B cell (primary cell): ENCODE data around the gene RAB4A. TPM values are rescaled to one million over a fixed set of nuclear protein-coding genes. Genes with fewer than 3 reads are reported as not detected.

Experiments used
- ATAC-seq: fragments of 200-7000 bp; cut with Tn5 transposase; one replicate; pipeline ENCODE4 v1.10.0; 2021; ENCODE audit warnings: low read depth, mild to moderate bottlenecking, moderate number of reproducible peaks, moderate library complexity
- CTCF ChIA-PET: fragments of 350-600 bp; sonication (Branson Sonifier 250); formaldehyde crosslinking; loops from one replicate; lab custom pipeline; 2021; ENCODE audit warnings: antibody characterized with exemption, inconsistent platforms; lab: Charles Lee
- POLR2A ChIA-PET: fragments of 350-600 bp; sonication (Branson Sonifier 250); formaldehyde crosslinking; loops from one replicate; lab custom pipeline; 2021; ENCODE audit warnings: antibody characterized with exemption; lab: Charles Lee
- DNase-seq: peaks from one replicate; pipeline ENCODE4 v3.0.0; 2013
- H2AFZ ChIP-seq: 2 replicates; pipeline ENCODE4 v1.6.1; 2012; ENCODE audit warnings: mild to moderate bottlenecking, low read depth, low read length; ENCODE audit not compliant: insufficient read depth, poor library complexity, severe bottlenecking
- H3K27ac ChIP-seq, 2 donors: 1 replicate in 1 of 2; 2 replicates in 1 of 2; pipeline ENCODE4 v1.5.1; 2012 to 2013; ENCODE audit warnings: low read length in 2 of 2, mild to moderate bottlenecking in 2 of 2, moderate library complexity in 1 of 2
- H3K27me3 ChIP-seq, 4 experiments: fragments of 200-600 bp in 1 of 4; sonication (generic) in 1 of 4; replicated peaks in 1 of 4; 1 replicate in 2 of 4; 2 replicates in 2 of 4; pipeline versions ENCODE4 v1.6.1 to v1.7.0; 2013 to 2016; ENCODE audit warnings: low read length in 3 of 4, mild to moderate bottlenecking in 2 of 4, mixed read lengths in 1 of 4, moderate library complexity in 1 of 4; ENCODE audit not compliant: insufficient read depth in 4 of 4, control insufficient read depth in 3 of 4; ENCODE audit errors: control extremely low read depth in 1 of 4
- H3K36me3 ChIP-seq, 2 experiments: replicated peaks in 1 of 2; 1 replicate in 1 of 2; 2 replicates in 1 of 2; pipeline versions ENCODE4 v1.6.1 to v1.7.1; 2013; ENCODE audit warnings: low read length in 1 of 2; ENCODE audit not compliant: insufficient read depth in 2 of 2, control insufficient read depth in 1 of 2; ENCODE audit errors: control extremely low read depth in 1 of 2, extremely low read depth in 1 of 2
- H3K4me1 ChIP-seq, 2 donors: fragments of 200-600 bp in 1 of 2; sonication (generic) in 1 of 2; 1 replicate in 1 of 2; 2 replicates in 1 of 2; pipeline versions ENCODE4 v1.5.1 to v1.6.1; 2013 to 2017; ENCODE audit warnings: low read length in 2 of 2; ENCODE audit not compliant: control insufficient read depth in 2 of 2, insufficient read depth in 2 of 2
- H3K4me2 ChIP-seq: replicated peaks from 2 replicates; pipeline ENCODE3; 2012; ENCODE audit warnings: mild to moderate bottlenecking, low read depth, low read length; ENCODE audit not compliant: poor library complexity, severe bottlenecking
- H3K4me3 ChIP-seq, 5 experiments: fragments of 200-600 bp in 1 of 5; sonication (generic) in 1 of 5; 1 replicate in 3 of 5; 2 replicates in 2 of 5; pipeline versions ENCODE4 v1.5.1 to v1.7.0; 2011 to 2016; ENCODE audit warnings: low read length in 4 of 5, mild to moderate bottlenecking in 4 of 5, low read depth in 2 of 5, control low read depth in 1 of 5, moderate library complexity in 1 of 5; ENCODE audit not compliant: insufficient read depth in 1 of 5; ENCODE audit errors: control extremely low read depth in 1 of 5, extremely low read depth in 1 of 5
- H3K79me2 ChIP-seq: fragments of 200-600 bp; sonication (generic); one replicate; pipeline ENCODE4 v1.6.0; 2016; ENCODE audit warnings: low read length; ENCODE audit not compliant: control insufficient read depth, insufficient read depth
- H3K9ac ChIP-seq: fragments of 200-600 bp; sonication (generic); 2 replicates; pipeline ENCODE4 v1.6.1; 2017; ENCODE audit warnings: mild to moderate bottlenecking, low read length, moderate library complexity
- H3K9me3 ChIP-seq, 3 donors: one replicate each; pipeline versions ENCODE4 v1.6.1 to v1.7.1; 2013; ENCODE audit warnings: low read length in 2 of 3; ENCODE audit not compliant: control insufficient read depth in 2 of 3, insufficient read depth in 1 of 3; ENCODE audit errors: control extremely low read depth in 1 of 3
- H4K20me1 ChIP-seq: 2 replicates; pipeline ENCODE4 v1.6.0; 2012; ENCODE audit warnings: mild to moderate bottlenecking, low read length; ENCODE audit not compliant: insufficient read depth, control insufficient read depth, poor library complexity, severe bottlenecking
- H3K27ac Mint-ChIP-seq: one replicate; pipeline ENCODE4 v1.8.0; 2021; ENCODE audit warnings: mixed read lengths
- H3K27me3 Mint-ChIP-seq: one replicate; pipeline ENCODE4 v1.8.0; 2021; ENCODE audit warnings: mixed read lengths
- H3K4me1 Mint-ChIP-seq: one replicate; pipeline ENCODE4 v1.8.0; 2021; ENCODE audit warnings: mixed read lengths
- H3K4me3 Mint-ChIP-seq: one replicate; pipeline ENCODE4 v1.8.0; 2021; ENCODE audit warnings: mixed read lengths
- H3K9me3 Mint-ChIP-seq: one replicate; pipeline ENCODE4 v1.8.0; 2022; ENCODE audit warnings: mixed read lengths; ENCODE audit not compliant: insufficient read depth
- CTCF ChIP-seq: fragments of 200-600 bp; IDR thresholded peaks from one replicate; pipeline ENCODE4 v1.8.0; 2022; ENCODE audit warnings: antibody characterized with exemption, mild to moderate bottlenecking
- EZH2 ChIP-seq: IDR thresholded peaks from 2 replicates; pipeline ENCODE4 v1.6.1; 2012; ENCODE audit warnings: borderline replicate concordance, low read depth, mild to moderate bottlenecking, moderate library complexity, low read length; ENCODE audit not compliant: insufficient read depth, poor library complexity, severe bottlenecking
- WGBS: methylation state at CpG from one replicate; pipeline ENCODE4 v1.1.5; 2013; ENCODE audit warnings: missing lambda C conversion rate; ENCODE audit not compliant: insufficient coverage; 5-methylcytosine and 5-hydroxymethylcytosine counted together
- intact Hi-C: fragments of 100-400 bp; cut with micrococcal nuclease; formaldehyde crosslinking; loops from one replicate; pipeline ENCODE4 v1.10.0; 2022
- polyA plus RNA-seq: library from polyadenylated mRNA; depleted of rRNA; stranded (reverse); fragments of >200 nt; gene quantifications from 2 replicates; pipeline ENCODE4 v1.2.3, GENCODE V29; 2012
- total RNA-seq, 2 donors: library from RNA; stranded (reverse); fragments of 120-200 nt in 1 of 2; gene quantifications; 1 replicate in 1 of 2; 2 replicates in 1 of 2; pipeline versions ENCODE4 v1.2.3 to v1.2.4, GENCODE V29; 2013 to 2022

Gene RAB4A
- total and polyA plus RNA-seq, 2 donors (not counting 1 experiment from before 2014, with no cell fraction given): 14.7 to 49.7 TPM

GRCh38 chr1:229249854-229250644 lies 20.9 kb upstream of the RAB4A start:
- H3K36me3 ChIP-seq: no peaks in the 10 kb centered on the region
- Mint-ChIP-seq H3K9me3 (no peaks in the 10 kb centered on the region), H3K27me3 (no peaks in the 10 kb centered on the region), H3K27ac (no peak overlapping the region), H3K4me3 (no peak overlapping the region), H3K4me1 (peaks cover 9% of the 10 kb centered on the region)
- no peaks in the 10 kb centered on the region for H3K27me3 ChIP-seq
- no peak overlapping the region for H2AFZ ChIP-seq
- H3K9me3 ChIP-seq: no peaks in the 10 kb centered on the region
- no peaks in the 10 kb centered on the region for H3K79me2 ChIP-seq
- no peak for TF ChIP-seq EZH2
- no peak overlapping the region for H3K4me3 ChIP-seq
- H3K4me1 ChIP-seq: peaks cover 8 to 12% of the 10 kb centered on the region in 2 donors
- no peak overlapping the region for H3K4me2 ChIP-seq
- no peak for DNase-seq
- no peak overlapping the region for H3K9ac ChIP-seq
- ChIA-PET CTCF (no interaction called here), POLR2A (no interaction called here)
- ATAC-seq: no peak
- H3K27ac ChIP-seq: no peak overlapping the region
- WGBS: no CpG with 5 or more reads among the region's 6 CpGs
- no peaks in the 10 kb centered on the region for H4K20me1 ChIP-seq
- intact Hi-C loops: no loop called here

- CTCF ChIA-PET: no interaction called here
- TF ChIP-seq CTCF (no peak), EZH2 (no peak)
Observed at GRCh38 chr1:229251185-229251584, 19.7 kb upstream of the RAB4A start.

More at GRCh38 chr1:229251185-229251584, 19.7 kb upstream of the RAB4A start:
- Mint-ChIP-seq H3K4me3 (no peak overlapping the region), H3K27ac (no peak overlapping the region), H3K27me3 (peaks cover 3% of the 10 kb centered on the region), H3K9me3 (no peaks in the 10 kb centered on the region), H3K4me1 (peaks cover 9% of the 10 kb centered on the region)
- Histone ChIP-seq H3K4me2 (no peak overlapping the region), H3K9me3 (no peaks in the 10 kb centered on the region), H3K36me3 (no peaks in the 10 kb centered on the region), H3K4me3 (no peak overlapping the region), H3K79me2 (no peaks in the 10 kb centered on the region), H3K27ac (no peak overlapping the region), H3K9ac (no peak overlapping the region), H3K27me3 (no peaks in the 10 kb centered on the region), H3K4me1 (peaks cover 8 to 12% of the 10 kb centered on the region in 2 donors), H4K20me1 (no peaks in the 10 kb centered on the region), H2AFZ (no peak overlapping the region)
- 96% methylated on average over 5 of the region's 5 CpGs for WGBS
- POLR2A ChIA-PET: no interaction called here
- no peak for DNase-seq
- intact Hi-C loops: no loop called here
- ATAC-seq: no peak
